ENCODE results near the gene HMGB3. TPM values are rescaled to one million over a fixed set of nuclear protein-coding genes. Genes with fewer than 3 reads are reported as not detected.

Gene HMGB3
- total RNA-seq, 1 experiment from 2014 or later: 95.0 TPM

DNA sequence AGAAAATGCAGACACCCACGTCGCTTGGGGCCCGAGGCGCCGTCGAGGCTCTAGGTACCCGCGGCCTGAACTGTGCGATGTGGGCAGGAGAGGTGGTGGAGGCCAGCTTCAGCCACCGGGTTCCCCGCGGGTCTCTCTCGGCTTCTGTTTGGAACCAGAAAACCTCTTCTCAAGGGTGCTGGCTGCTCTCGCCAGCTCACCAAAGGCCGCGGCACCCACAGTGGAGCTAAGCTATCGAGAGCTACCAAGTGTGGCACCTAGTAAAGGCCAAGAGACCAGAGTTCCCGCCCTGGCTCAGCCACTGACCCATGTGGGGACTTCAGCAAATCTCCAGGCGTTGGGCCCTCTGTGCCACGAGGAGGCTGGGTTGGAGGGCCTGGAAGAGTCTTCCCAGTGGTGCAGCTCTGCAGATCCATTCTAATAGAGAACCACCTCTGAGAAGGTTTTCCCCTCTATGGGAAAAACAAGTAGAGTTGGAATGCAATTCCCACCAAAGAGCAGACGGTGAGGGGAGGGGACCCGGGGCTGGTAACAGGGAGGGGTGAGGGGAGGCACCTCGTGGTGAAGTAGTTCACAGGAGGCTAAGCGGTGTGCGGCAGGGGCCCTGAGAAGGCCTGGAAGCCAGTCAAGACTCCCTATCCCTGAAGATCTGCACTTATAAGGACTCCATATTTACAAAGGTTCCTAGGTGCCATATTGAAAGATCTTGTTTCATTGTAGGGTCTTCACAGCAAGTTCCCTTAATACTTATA is 5.5 kb upstream of the HMGB3 start:
- Histone ChIP-seq H3K27me3 (ENCODE audit: low read length) (no peaks in the 10 kb centered on the region), H3K9me2 (replicated peaks; ENCODE audit: low read length) (no peaks in the 10 kb centered on the region), H2AFZ (ENCODE audit: low read length) (no peak overlapping the region), H3K4me1 (ENCODE audit: insufficient read depth, low read length) (peaks cover 5% of the 10 kb centered on the region; the same call in 1 of the 2 replicates), H4K20me1 (ENCODE audit: low read length) (no peaks in the 10 kb centered on the region), H3K4me3 (ENCODE audit: low read length) (no peak overlapping the region), H3F3A (ENCODE audit: low read length, unreplicated experiment) (no peaks in the 10 kb centered on the region), H3K4me2 (ENCODE audit: low read length) (no peak overlapping the region), H3K36me3 (ENCODE audit: low read depth, low read length) (no peaks in the 10 kb centered on the region), H3K27ac (ENCODE audit: low read length) (no peak overlapping the region), H3K9ac (ENCODE audit: low read length) (no peak overlapping the region), H3K9me3 (ENCODE audit: low read length) (no peaks in the 10 kb centered on the region), H3K79me2 (ENCODE audit: low read length) (no peaks in the 10 kb centered on the region)
- intact Hi-C loops (cut with micrococcal nuclease): no loop called here
- ATAC-seq (no peak), DNase-seq (no peak)
- ChIA-PET CTCF (no interaction called here), POLR2A (ENCODE audit: unreplicated experiment) (no interaction called here)
- BruUV-seq (replicated peaks): no TSS peak
- no peak for TF ChIP-seq EZH2phosphoT487 (IDR thresholded peaks at IDR 0.05; ENCODE audit: borderline replicate concordance, low read length)
- TF ChIP-seq, protein P1, sequence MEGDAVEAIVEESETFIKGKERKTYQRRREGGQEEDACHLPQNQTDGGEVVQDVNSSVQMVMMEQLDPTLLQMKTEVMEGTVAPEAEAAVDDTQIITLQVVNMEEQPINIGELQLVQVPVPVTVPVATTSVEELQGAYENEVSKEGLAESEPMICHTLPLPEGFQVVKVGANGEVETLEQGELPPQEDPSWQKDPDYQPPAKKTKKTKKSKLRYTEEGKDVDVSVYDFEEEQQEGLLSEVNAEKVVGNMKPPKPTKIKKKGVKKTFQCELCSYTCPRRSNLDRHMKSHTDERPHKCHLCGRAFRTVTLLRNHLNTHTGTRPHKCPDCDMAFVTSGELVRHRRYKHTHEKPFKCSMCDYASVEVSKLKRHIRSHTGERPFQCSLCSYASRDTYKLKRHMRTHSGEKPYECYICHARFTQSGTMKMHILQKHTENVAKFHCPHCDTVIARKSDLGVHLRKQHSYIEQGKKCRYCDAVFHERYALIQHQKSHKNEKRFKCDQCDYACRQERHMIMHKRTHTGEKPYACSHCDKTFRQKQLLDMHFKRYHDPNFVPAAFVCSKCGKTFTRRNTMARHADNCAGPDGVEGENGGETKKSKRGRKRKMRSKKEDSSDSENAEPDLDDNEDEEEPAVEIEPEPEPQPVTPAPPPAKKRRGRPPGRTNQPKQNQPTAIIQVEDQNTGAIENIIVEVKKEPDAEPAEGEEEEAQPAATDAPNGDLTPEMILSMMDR (conservative IDR thresholded peaks at IDR 0.05; ENCODE audit: low read depth, low read length): no peak
- TF ChIP-seq EZH2 (IDR thresholded peaks at IDR 0.05; ENCODE audit: low read length, unreplicated experiment): no peak

DNA sequence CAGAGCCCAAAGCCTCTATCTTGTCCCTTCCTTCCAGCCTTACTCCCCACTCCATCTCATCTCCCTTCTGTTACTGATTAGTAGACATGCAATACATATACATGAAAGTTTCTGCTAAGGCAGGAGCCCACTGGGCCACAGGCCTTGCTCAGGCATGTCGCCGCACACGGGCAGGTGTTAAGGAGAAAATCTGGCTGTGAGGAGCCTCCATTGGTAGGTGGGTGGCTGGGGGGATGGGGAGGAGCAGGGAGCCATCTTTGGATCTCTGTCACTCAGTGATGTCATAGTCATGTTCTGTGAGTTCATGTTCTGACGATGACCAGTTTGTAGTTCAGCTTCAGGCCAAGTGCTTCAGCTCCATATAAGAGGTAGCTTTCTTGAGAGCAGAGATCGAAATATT is 2.9 kb upstream of the HMGB3 start:
- no peak for DNase-seq

DNA sequence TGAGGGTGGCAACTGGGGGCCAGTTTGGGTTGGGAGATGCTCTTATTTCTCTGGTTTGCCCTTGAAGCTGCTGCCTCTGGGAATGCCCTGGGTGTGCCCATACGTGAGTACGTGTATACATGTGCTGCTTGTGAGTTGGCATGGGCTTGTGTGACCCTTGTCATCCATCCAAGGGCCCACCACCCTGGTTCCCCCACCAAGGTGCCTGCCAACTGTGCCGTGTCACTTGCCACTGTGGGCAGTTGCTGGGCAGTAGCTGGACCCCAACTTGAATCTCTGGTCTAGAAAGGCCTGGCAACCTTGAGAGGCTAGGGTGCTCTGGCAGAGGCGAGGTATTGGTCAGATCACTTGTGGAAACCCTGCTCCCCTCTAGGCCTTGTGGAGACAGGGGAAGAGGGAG is 2.4 kb upstream of the HMGB3 start:
- BruUV-seq (replicated peaks): no TSS peak
- Histone ChIP-seq H3K4me1 (ENCODE audit: insufficient read depth, low read length) (peaks cover 15% of the 10 kb centered on the region), H2AFZ (ENCODE audit: low read length) (no peak overlapping the region), H3K4me3 (ENCODE audit: low read length) (no peak overlapping the region), H3K27me3 (ENCODE audit: low read length) (no peaks in the 10 kb centered on the region), H4K20me1 (ENCODE audit: low read length) (peaks cover 9% of the 10 kb centered on the region), H3F3A (ENCODE audit: low read length, unreplicated experiment) (no peaks in the 10 kb centered on the region), H3K9ac (ENCODE audit: low read length) (no peak overlapping the region), H3K4me2 (ENCODE audit: low read length) (no peak overlapping the region), H3K27ac (ENCODE audit: low read length) (no peak overlapping the region), H3K79me2 (ENCODE audit: low read length) (peaks cover 14% of the 10 kb centered on the region), H3K36me3 (ENCODE audit: low read depth, low read length) (no peaks in the 10 kb centered on the region; the same call in 1 of the 2 replicates), H3K9me3 (ENCODE audit: low read length) (no peaks in the 10 kb centered on the region), H3K9me2 (replicated peaks; ENCODE audit: low read length) (no peaks in the 10 kb centered on the region)
- intact Hi-C loops (cut with micrococcal nuclease): no loop called here
- ChIA-PET CTCF (no interaction called here), POLR2A (ENCODE audit: unreplicated experiment) (no interaction called here)
- TF ChIP-seq, protein P1 (conservative IDR thresholded peaks at IDR 0.05; ENCODE audit: low read depth, low read length): no peak
- TF ChIP-seq EZH2phosphoT487 (IDR thresholded peaks at IDR 0.05; ENCODE audit: borderline replicate concordance, low read length): no peak
- no peak for TF ChIP-seq EZH2 (IDR thresholded peaks at IDR 0.05; ENCODE audit: low read length, unreplicated experiment)
- ATAC-seq: no peak
- no peak for DNase-seq

More for the DNA sequence above, 2.9 kb upstream of the HMGB3 start:
- Histone ChIP-seq H3K9me2 (replicated peaks; ENCODE audit: low read length) (no peaks in the 10 kb centered on the region), H3K79me2 (ENCODE audit: low read length) (peaks cover 8% of the 10 kb centered on the region), H3K4me2 (ENCODE audit: low read length) (no peak overlapping the region), H3K4me1 (ENCODE audit: insufficient read depth, low read length) (peaks cover 11% of the 10 kb centered on the region), H3K4me3 (ENCODE audit: low read length) (no peak overlapping the region), H3F3A (ENCODE audit: low read length, unreplicated experiment) (no peaks in the 10 kb centered on the region), H3K9ac (ENCODE audit: low read length) (no peak overlapping the region), H3K36me3 (ENCODE audit: low read depth, low read length) (no peaks in the 10 kb centered on the region), H4K20me1 (ENCODE audit: low read length) (peaks cover 5% of the 10 kb centered on the region), H2AFZ (ENCODE audit: low read length) (no peak overlapping the region), H3K9me3 (ENCODE audit: low read length) (no peaks in the 10 kb centered on the region), H3K27me3 (ENCODE audit: low read length) (no peaks in the 10 kb centered on the region), H3K27ac (ENCODE audit: low read length) (no peak overlapping the region)
- intact Hi-C loops (cut with micrococcal nuclease): no loop called here
- ChIA-PET CTCF (no interaction called here), POLR2A (ENCODE audit: unreplicated experiment) (no interaction called here)
- TF ChIP-seq EZH2 (IDR thresholded peaks at IDR 0.05; ENCODE audit: low read length, unreplicated experiment) (no peak), EZH2phosphoT487 (IDR thresholded peaks at IDR 0.05; ENCODE audit: borderline replicate concordance, low read length) (no peak)
- TF ChIP-seq, protein P1 (conservative IDR thresholded peaks at IDR 0.05; ENCODE audit: low read depth, low read length): no peak
- no TSS peak for BruUV-seq (replicated peaks)
- ATAC-seq: no peak

All from PC-3 (cell line).